Measurements from ENCODE around the gene RMND1. TPM values are rescaled to one million over a fixed set of nuclear protein-coding genes. Genes with fewer than 3 reads are reported as not detected.
A peak's percentile ranks its signal among the peaks of the same experiment; 100 is the strongest.
"Not testable (repeated sequence)": the region's sequence is repeated elsewhere in the genome, so short reads cannot be mapped to it uniquely, and the experiment has no call there.

RMND1 gene, protein sequence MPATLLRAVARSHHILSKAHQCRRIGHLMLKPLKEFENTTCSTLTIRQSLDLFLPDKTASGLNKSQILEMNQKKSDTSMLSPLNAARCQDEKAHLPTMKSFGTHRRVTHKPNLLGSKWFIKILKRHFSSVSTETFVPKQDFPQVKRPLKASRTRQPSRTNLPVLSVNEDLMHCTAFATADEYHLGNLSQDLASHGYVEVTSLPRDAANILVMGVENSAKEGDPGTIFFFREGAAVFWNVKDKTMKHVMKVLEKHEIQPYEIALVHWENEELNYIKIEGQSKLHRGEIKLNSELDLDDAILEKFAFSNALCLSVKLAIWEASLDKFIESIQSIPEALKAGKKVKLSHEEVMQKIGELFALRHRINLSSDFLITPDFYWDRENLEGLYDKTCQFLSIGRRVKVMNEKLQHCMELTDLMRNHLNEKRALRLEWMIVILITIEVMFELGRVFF
- 23.1 and 29.6 TPM in 2 replicates for total RNA-seq (2014; rRNA removed; shearing (Covaris generic))

GRCh38 chr6:151451950-151452749 is at the start of gene RMND1:
Gene RMND1 (minus strand): TSS chr6:151452126. CDS start chr6:151445811, 6,315 bp downstream.
- DNase-seq (ENCODE audit: low spot score): peak; percentile 98

GRCh38 chr6:151499551-151499950 is 47.6 kb upstream of the RMND1 start:
- no peak for DNase-seq (ENCODE audit: low spot score)

DNA sequence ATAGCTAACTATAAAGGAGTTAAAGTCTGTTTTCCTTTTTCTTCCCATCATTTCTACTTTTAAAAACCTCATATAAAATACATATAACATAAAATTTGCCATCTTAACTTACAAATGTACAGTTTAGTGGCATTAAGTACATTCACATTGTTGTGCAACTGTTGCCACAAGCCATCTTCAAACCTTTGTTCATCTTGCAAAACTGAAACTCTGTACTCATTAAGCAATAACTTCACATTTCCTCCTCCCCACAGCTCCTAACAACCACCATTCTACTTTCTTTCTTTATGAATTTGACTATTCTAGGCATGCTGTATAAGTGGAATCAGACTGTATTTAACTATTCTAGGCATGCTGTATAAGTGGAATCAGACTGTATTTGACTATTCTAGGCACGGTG is 46.4 kb upstream of the RMND1 start:
- no peak for DNase-seq (ENCODE audit: low spot score)

DNA sequence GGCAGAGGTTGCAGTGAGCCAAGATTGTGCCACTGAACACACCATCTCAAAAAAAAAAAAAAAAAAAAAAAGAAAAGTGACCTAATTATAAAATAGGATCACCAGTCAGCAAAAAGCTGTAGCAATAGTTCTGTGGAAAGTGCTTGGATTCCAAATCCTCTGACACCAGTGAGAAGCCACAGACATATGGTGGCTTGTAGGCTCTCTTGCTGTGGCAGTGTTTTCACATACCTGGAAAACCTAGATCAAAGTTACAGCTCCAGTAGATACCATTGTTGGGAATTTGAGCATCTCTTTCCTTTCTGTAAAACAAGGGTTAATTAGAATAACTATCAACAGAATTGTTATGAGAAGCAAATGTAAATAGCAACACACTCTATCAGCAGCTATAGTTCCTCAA is 46.0 kb upstream of the RMND1 start:
- no peak for DNase-seq (ENCODE audit: low spot score)

DNA sequence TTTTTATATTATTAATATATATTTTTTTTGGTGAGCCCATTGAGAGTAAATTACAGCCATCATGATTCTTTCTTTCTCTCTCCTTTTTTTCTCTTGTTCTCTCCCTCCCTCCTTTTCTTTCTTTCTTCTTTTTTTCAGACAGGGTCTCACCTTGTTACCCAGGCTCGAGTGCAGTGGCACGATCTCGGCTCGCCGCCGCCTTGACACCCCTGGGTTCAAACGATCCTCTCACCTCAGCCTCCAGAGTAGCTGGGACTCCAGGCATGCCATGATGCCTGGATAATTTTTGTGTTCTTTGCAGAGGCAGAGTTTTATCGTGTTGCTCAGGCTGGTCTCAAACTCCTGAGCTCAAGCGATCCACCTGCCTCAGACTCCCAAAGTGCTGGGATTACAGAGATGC is 43.5 kb upstream of the RMND1 start:
- no peak for DNase-seq (ENCODE audit: low spot score)

GRCh38 chr6:151494936-151495320 is 43.0 kb upstream of the RMND1 start:
- no peak for DNase-seq (ENCODE audit: low spot score)

GRCh38 chr6:151494235-151494935 is 42.5 kb upstream of the RMND1 start:
- DNase-seq (ENCODE audit: low spot score): no peak

DNA sequence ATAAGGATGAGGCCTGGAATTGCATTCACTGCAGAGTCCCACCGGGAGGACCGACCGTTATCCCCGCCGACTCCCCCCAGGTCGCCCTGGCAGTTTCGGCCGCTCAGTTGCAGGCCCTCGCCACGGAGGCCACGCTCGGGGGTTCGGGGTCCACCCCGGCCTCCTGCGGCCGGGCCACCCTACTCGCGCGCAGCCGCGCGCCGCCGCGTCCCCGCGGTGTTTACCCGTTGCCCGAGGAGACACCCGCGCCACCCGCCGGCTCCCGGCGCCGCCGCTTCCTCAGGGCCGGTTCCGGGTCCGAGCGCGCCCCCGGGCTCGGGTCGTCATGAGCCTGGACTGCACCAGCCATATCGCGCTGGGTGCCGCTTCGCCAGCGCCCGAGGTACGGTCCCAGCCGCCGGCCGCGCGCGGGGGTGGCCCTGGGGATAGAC is 41.9 kb upstream of the RMND1 start, which contains the start of gene CCDC170:
Gene CCDC170, plus strand, starts transcription at position 214 of the 431 bp plus-strand sequence. Its CDS starts 112 bp downstream, at position 326.
- no peak for DNase-seq (ENCODE audit: low spot score)

DNA sequence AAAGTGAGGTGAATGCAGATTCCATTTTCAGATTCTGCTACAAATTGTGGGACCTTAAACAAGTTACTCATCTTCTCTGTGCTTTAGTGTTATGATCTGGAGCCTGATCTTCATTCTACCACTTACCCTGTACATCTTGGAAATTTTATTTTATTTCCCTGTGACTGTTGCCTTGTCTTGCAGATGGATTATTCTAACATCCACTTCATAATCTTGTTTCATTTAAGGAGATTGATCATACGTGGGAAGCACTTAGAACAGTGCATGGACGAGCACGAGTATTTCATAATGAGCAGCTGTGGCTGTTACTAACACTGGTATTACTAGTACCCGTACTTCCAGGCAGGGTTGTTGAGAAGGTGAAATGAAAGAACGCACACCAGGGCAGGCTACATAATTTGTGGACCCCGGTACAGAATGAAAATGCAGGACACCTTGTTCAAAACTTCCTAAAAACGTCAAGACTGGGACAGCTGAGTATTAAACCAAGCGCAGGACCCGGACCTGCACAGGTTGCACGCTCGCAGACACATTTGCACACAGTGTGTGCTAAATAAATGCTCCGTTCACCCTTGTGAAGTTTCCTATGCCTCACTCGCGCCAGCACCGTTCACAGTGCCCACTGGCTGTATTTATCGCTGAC is 41.4 kb upstream of the RMND1 start:
- no peak for DNase-seq (ENCODE audit: low spot score)

DNA sequence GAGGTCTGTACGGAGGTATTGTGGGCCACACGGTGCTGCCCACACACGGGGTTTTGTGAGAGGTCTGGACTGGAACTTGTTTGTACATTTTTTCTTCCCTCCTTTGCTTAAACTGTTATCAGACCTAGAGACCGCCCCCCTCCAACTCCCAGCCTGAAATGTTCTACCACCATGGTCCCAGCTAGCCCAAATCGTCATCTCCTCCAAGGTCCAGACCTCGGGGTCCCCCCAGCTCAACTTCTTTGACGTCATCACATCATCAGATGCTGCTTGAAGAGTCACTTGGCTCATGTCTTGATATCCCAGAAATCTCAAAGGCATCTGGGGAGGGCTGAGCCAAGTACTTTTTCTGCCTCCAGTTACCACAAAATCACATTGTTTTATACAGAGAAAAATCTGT is 39.1 kb upstream of the RMND1 start:
- no peak for DNase-seq (ENCODE audit: low spot score)

DNA sequence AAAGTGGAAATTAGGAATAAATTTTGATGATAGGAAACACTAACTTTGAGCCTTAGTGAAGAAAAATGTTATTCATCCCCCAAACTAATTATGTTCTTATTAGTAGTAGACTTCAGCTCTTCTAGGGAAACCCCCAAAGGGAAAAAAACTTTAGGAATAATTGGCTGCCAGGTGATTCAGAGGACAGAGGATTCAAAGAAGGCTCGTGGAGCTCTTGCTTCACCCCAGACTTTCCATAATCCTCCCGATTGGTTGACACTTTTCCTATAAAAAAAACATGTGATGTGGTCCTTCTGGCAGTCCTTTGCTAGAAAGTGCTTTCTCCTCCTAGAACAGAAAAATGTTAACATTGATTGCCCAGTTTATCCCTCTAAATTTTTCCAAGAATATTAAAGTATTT is 36.3 kb upstream of the RMND1 start:
- no peak for DNase-seq (ENCODE audit: low spot score)

DNA sequence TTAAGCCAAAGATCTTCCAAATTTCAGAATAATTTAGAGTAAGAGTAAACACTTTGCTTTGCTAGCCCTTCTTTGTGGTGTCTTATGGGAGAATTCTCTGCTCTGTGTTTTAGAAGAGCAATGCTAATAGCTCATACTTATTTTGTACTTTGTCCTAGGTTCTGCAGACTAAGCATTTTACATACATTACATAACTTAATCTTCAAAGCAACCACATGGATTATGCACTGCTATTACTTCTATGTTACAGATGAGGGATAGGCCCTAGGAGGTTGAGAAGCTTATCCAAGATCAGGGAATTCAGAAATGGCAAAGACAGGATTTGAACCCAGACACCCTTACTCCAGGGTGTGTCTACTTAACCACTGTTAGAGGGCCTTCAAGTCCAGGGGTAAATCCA is 32.1 kb upstream of the RMND1 start:
- no peak for DNase-seq (ENCODE audit: low spot score)

DNA sequence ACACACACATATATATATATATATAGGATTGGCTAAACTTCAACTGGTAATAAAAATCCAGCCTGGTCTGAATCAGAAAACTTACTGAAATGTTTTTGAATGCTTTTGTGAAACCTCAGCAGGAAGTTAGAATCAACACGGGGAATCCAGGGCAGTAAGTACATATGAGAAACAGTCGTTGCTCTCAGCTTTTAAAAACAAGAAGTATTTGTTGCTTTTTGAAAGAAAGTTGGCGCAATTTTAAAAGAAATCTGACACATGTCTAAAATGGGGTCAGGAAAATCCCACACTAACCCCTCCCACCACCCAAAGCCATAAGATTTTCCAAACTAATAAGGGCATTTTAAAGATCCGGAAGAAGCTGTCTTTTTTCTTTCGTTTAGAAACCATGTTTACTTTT is 30.4 kb upstream of the RMND1 start:
- DNase-seq (ENCODE audit: low spot score): no peak

GRCh38 chr6:151481786-151482185 is 29.9 kb upstream of the RMND1 start:
- DNase-seq (ENCODE audit: low spot score): no peak

GRCh38 chr6:151478670-151479069 is 26.7 kb upstream of the RMND1 start:
- DNase-seq (ENCODE audit: low spot score): no peak

- no peak for DNase-seq (ENCODE audit: low spot score)
These were observed 25.8 kb upstream of the RMND1 start for GRCh38 chr6:151477726-151478125.

GRCh38 chr6:151475653-151476523 is 24.0 kb upstream of the RMND1 start:
- peak; percentile 9 for DNase-seq (ENCODE audit: low spot score)

- DNase-seq (ENCODE audit: low spot score): no peak
These were observed 12.8 kb upstream of the RMND1 start for GRCh38 chr6:151464702-151465101.

- no peak for DNase-seq (ENCODE audit: low spot score)
These were observed 9.7 kb upstream of the RMND1 start for GRCh38 chr6:151461673-151462072.

GRCh38 chr6:151455751-151456398 is 3.9 kb upstream of the RMND1 start:
- not testable (repeated sequence) for DNase-seq (ENCODE audit: low spot score)
